PC-3 (cell line): ENCODE measurements around the gene LTBP4.

Experiments used
- CTCF ChIP-seq: fragments of 300-600 bp; sonication (generic); conservative IDR thresholded peaks from 2 replicates; pipeline ENCODE4 v1.5.1; 2017; ENCODE audit warnings: antibody characterized with exemption, low read depth, mild to moderate bottlenecking, low read length
- EZH2 ChIP-seq: fragments of 300-600 bp; sonication (generic); IDR thresholded peaks from one replicate; pipeline ENCODE4 v1.6.1; 2017; ENCODE audit warnings: antibody characterized with exemption, mild to moderate bottlenecking, low read length; ENCODE audit not compliant: unreplicated experiment

DNA sequence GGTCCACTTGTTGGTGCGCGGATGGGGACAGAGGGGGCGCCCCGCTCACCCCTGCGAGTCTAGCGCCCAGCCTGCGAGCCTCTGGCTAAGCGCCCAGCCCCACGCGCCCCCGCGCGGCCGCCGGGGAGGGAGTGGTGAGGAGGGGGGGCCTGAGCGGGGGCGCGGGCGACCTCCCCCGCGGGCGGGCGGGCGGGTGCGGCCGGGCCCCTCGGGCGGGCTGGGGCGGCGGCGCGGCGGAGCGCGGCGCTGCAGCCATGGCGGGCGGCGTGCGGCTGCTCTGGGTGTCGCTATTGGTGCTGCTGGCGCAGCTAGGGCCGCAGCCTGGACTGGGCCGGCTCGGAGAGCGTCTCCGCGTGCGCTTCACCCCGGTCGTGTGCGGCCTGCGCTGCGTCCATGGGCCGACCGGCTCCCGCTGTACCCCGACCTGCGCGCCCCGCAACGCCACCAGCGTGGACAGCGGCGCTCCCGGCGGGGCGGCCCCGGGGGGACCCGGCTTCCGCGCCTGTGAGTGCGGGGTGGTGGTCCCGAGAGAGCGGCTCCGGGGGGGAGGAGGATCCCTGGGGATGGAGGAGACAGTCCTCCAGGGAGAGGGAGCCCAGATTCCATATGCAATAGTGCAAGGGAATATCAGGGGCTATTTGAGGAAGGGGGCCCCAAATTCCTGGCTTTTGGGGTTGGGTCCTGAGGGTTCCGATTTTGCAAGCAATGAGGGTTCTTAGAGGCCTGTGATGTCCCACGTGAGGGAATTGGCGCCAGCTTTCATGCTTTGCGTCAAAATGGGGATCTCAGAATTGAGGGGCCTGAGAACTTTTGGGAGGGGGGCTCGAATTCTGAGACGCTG, at the start of gene LTBP4:
- no peak for TF ChIP-seq EZH2
- TF ChIP-seq CTCF, result no peak
